Stimulated activated CD4-positive, alpha-beta T cell treated with anti-CD3 and anti-CD28 coated beads, Interleukin-12 subunit alpha, Interleukin-12 subunit beta, amount 100 ng/mL, for 24 hours (primary cell): Measurements from ENCODE around the gene VAC14.

Source experiments
- DNase-seq, 2 experiments: peaks; one replicate each; pipeline ENCODE4 v3.0.0-alpha.2; 2020; ENCODE audit warnings: low read depth in 2 of 2

The VAC14 gene

GRCh38 chr16:70692873-70693671, 107.9 kb downstream of the VAC14 start:
- DNase-seq, result no peak

GRCh38 chr16:70692130-70692872, 108.7 kb downstream of the VAC14 start:
- no peak for DNase-seq

GRCh38 chr16:70691223-70692129, 109.5 kb downstream of the VAC14 start:
- no peak for DNase-seq

- no peak for DNase-seq
These were observed 110.7 kb downstream of the VAC14 start for GRCh38 chr16:70689970-70690891.

DNA sequence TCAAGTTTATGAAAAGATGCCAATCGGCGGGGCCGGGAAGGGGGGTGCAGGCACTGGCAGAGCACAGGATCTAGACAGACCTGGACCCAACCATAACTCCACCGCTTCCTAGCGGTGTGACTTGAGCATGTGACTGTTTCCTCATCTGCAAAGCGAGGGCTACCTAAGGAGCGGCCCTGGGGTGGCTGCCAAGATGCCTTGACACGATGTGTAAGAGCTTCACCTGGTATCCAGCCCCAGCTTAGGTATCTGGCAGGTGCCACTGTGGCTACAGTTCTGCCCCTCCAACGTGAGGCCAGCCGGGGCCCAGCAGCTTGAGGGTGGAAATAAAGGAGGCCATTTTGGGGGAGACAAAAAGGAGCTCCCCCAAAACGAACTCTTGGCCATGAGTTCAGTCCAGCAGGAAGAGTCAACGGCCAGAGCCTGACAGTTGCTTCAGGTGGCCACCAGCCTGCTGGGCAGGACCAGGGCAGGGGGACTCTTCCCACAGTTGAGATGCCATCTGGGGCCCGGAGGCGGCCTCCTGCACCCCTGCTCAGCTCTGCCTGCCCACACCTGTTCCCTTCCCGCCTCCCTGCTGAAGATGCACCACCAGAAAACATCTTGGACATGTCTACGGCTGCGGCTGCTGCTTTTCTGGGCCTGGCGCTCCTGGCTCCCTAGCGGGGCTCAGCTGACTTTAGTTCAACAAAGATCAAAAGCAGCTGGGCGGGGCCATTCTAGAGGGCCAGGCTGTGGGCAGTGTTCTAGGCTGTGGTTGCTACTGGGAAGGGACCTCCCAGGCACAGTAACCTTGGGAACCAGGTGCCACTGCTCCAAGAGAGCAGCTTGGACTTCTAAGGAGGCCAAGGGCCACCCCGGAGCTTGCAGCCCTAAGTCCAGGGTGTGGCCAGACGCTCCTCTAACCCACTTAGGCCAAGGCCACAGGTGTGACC, 111.7 kb downstream of the VAC14 start:
- DNase-seq, result no peak

- no peak for DNase-seq
These were observed 112.7 kb downstream of the VAC14 start for GRCh38 chr16:70688246-70688742.

GRCh38 chr16:70687671-70688245, 113.2 kb downstream of the VAC14 start:
- DNase-seq, result no peak

DNA sequence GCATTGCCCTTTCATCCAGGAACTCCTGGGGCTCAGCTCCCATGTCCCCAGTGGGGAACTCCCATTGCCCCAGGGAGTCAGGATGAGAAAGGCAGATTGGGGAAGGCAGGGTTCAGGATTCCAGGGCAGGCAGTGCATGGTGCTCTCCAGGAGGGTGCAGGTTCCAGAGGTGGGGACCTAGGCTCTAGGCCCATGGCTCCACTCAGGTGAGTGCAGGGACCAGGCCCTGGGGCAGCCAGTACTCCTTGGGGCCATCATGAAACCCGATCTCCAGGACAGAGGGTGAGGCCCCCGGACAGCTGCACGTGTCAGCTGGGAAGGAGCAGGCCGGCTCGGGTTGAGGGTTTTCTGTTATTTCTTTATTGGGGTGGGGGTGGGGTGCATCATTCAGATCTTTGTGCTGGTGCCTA, 113.9 kb downstream of the VAC14 start:
- DNase-seq, result no peak

GRCh38 chr16:70686376-70687101, 114.4 kb downstream of the VAC14 start:
- no peak for DNase-seq

DNA sequence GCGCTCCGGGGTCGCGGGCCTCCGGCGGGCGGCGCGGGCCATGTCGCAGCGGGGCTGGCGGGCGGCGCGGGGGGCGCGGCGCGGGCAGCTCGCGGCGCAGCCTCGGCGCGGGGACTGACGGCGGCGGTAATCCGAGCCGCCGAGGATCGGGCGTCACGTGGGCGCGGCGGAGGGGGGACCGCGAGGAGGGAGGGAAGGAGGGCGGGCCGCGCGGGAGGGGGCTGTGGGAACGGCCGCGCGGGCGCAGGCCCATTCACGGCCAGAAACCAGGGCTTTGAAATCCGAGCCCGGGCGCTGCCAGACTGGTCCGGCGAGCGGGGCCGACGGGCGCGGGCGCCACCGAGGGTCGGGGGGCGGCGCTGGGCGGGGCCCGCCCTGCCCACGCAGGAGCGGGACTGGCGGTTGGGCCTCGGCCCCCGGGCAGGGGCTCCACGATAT, 115.0 kb downstream of the VAC14 start, which contains the start of gene MTSS2:
MTSS2 (minus strand) TSS at position 116 of the 438 bp plus-strand sequence. CDS start 262 bp downstream, outside the sequence.
- no peak for DNase-seq

DNA sequence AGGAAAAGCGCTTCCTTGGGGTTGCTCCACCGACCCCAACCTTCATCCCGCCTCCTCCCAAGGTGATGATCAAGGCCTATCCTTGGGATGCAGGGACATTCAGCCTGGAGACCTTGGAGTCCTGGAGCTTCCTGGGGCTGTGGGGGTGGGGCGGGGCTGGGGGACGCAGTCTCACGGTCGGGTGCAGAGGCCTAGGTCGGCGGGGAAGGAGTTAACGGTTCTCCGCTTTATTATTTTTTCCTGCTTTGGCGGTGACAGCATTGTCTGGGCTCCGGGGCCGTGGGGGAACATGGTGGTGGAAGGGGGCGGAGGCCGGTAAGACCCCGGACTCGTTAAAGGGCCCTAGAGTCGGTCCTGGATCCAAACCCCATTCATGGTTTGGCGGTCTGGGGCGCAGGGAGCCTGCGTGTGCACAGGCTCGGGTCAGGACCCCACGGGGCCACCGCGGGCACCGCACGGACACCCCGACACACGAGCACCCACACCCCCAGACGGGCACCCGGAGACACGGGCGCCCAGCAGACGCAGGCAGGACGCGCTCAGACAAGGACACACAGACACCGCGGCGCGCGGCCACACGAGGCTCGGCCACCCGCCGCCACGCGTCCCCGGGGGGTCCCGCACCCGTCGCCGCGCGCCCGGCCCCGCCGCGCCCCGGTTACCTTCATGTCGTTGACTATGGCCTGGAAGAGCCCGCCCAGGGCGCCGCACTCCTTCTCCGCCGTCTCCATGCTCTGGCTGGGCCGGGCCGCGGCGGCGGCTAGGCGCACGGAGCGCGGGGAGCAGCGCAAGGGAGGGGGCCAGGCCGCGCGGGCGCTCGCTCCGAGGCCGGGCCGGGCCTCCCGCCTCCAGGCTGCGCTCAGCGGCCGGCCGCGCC, 115.7 kb downstream of the VAC14 start:
- no peak for DNase-seq

- DNase-seq, result no peak
These were observed 116.6 kb downstream of the VAC14 start for GRCh38 chr16:70684146-70685060.

- DNase-seq, result no peak
These were observed 117.6 kb downstream of the VAC14 start for GRCh38 chr16:70683146-70683944.

- no peak for DNase-seq
These were observed 118.5 kb downstream of the VAC14 start for GRCh38 chr16:70682239-70683145.
